Gastrocnemius medialis (tissue), 4 donors: ENCODE measurements around the gene GLB1L2. TPM values are rescaled to one million over a fixed set of nuclear protein-coding genes. Genes with fewer than 3 reads are reported as not detected.
A peak's percentile ranks its signal among the peaks of the same experiment; 100 is the strongest.

Source experiments
- ATAC-seq, 2 donors: fragments of 150-250 bp; one replicate each; pipeline ENCODE4 v1.9.1; 2016
- DNase-seq, 2 donors: peaks; one replicate each; pipeline ENCODE4 v3.0.0-alpha.2; 2019
- H3K27ac ChIP-seq, 4 donors: fragments of 200-600 bp; sonication (generic); 1 replicate in 1 of 4; 2 replicates in 3 of 4; pipeline ENCODE4 v1.5.1; 2016 to 2018; ENCODE audit warnings: mild to moderate bottlenecking in 2 of 4, moderate library complexity in 1 of 4
- H3K27me3 ChIP-seq, 3 donors: fragments of 200-600 bp; sonication (generic) in 2 of 3; 1 replicate in 1 of 3; 2 replicates in 2 of 3; pipeline versions ENCODE4 v1.5.1 to v1.6.0; 2016 to 2019; ENCODE audit warnings: mild to moderate bottlenecking in 1 of 3, moderate library complexity in 1 of 3
- H3K36me3 ChIP-seq, 2 donors: fragments of 200-600 bp; sonication (generic) in 1 of 2; one replicate each; pipeline ENCODE4 v1.5.1; 2017 to 2018
- H3K4me1 ChIP-seq, 2 donors: fragments of 200-600 bp; sonication (generic) in 1 of 2; one replicate each; pipeline ENCODE4 v1.5.1; 2016 to 2017; ENCODE audit warnings: mild to moderate bottlenecking in 2 of 2
- H3K4me3 ChIP-seq, 4 donors: fragments of 200-600 bp; sonication (generic) in 3 of 4; 1 replicate in 1 of 4; 2 replicates in 3 of 4; pipeline ENCODE4 v1.5.1; 2016 to 2019; ENCODE audit warnings: mild to moderate bottlenecking in 2 of 4
- H3K9me3 ChIP-seq, 3 donors: fragments of 200-600 bp; sonication (generic) in 2 of 3; 1 replicate in 1 of 3; 2 replicates in 2 of 3; pipeline ENCODE4 v1.5.1; 2016 to 2019
- POLR2A ChIP-seq, 2 donors: fragments of 450-650 bp; IDR thresholded peaks; one replicate each; pipeline ENCODE4 v1.6.1; 2017; ENCODE audit warnings: antibody characterized with exemption in 2 of 2, mild to moderate bottlenecking in 2 of 2, moderate library complexity in 2 of 2
- in situ Hi-C, 4 donors: fragments of 200-750 bp; cut with MboI; loops; one replicate each; pipeline versions ENCODE4 v1.15.0 to v1.8.0; 2017; ENCODE audit warnings: low sequenced_read_pairs in 4 of 4
- intact Hi-C: fragments of 100-400 bp; cut with DNase I; formaldehyde crosslinking; loops from one replicate; pipeline ENCODE4 v1.15.1; 2023; ENCODE audit warnings: low total_unique reads
- total RNA-seq, 4 donors: library from RNA; depleted of rRNA; stranded (reverse); fragments of >200 nt; gene quantifications; one replicate each; pipeline versions ENCODE4 v1.1.0 to v1.2.3, GENCODE V29; 2016
- TF ChIP-seq, protein P1 (sequence below), 5 experiments: fragments of 450-650 bp in 3 of 5; fragments of 200-600 bp in 2 of 5; sonication (generic) in 2 of 5; IDR thresholded peaks in 4 of 5; conservative IDR thresholded peaks in 1 of 5; 1 replicate in 4 of 5; 2 replicates in 1 of 5; pipeline ENCODE4 v1.5.1; 2016 to 2019; ENCODE audit warnings: antibody characterized with exemption in 5 of 5, mild to moderate bottlenecking in 3 of 5, moderate library complexity in 3 of 5

The GLB1L2 gene
- total RNA-seq, 4 donors from 2014 or later: 0.33 to 2.9 (median 0.76) TPM; not detected in 1

- intact Hi-C loops: no loop called here
- no peaks in the 10 kb centered on the region for H3K9me3 ChIP-seq
- no peak overlapping the region for H3K4me3 ChIP-seq
- TF ChIP-seq, protein P1, sequence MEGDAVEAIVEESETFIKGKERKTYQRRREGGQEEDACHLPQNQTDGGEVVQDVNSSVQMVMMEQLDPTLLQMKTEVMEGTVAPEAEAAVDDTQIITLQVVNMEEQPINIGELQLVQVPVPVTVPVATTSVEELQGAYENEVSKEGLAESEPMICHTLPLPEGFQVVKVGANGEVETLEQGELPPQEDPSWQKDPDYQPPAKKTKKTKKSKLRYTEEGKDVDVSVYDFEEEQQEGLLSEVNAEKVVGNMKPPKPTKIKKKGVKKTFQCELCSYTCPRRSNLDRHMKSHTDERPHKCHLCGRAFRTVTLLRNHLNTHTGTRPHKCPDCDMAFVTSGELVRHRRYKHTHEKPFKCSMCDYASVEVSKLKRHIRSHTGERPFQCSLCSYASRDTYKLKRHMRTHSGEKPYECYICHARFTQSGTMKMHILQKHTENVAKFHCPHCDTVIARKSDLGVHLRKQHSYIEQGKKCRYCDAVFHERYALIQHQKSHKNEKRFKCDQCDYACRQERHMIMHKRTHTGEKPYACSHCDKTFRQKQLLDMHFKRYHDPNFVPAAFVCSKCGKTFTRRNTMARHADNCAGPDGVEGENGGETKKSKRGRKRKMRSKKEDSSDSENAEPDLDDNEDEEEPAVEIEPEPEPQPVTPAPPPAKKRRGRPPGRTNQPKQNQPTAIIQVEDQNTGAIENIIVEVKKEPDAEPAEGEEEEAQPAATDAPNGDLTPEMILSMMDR (IDR thresholded peaks at IDR 0.05 in 4 of 5, conservative IDR thresholded peaks at IDR 0.05 in 1 of 5): no peak
- TF ChIP-seq POLR2A (IDR thresholded peaks at IDR 0.05): no peak
- H3K27me3 ChIP-seq: peaks cover 0 to 6% (median 0%) of the 10 kb centered on the region in 3 donors
- ATAC-seq (no peak), DNase-seq (no peak)
- in situ Hi-C loops: no loop called here
- no peaks in the 10 kb centered on the region for H3K4me1 ChIP-seq
- no peaks in the 10 kb centered on the region for H3K36me3 ChIP-seq
- H3K27ac ChIP-seq: no peak overlapping the region
Measured at GRCh38 chr11:134322553-134322952, 9.2 kb upstream of the GLB1L2 start.

GRCh38 chr11:134328433-134328832 lies 3.4 kb upstream of the GLB1L2 start:
- H3K4me1 ChIP-seq: peaks cover 0 to 13% of the 10 kb centered on the region in 2 donors
- H3K4me3 ChIP-seq: no peak overlapping the region
- intact Hi-C loops (no loop called here), in situ Hi-C loops (no loop called here)
- H3K27me3 ChIP-seq: peaks cover 0 to 4% (median 2%) of the 10 kb centered on the region in 3 donors
- H3K27ac ChIP-seq: no peak overlapping the region
- no peaks in the 10 kb centered on the region for H3K36me3 ChIP-seq
- no peaks in the 10 kb centered on the region for H3K9me3 ChIP-seq
- DNase-seq (no peak), ATAC-seq (no peak)
- no peak for TF ChIP-seq POLR2A (IDR thresholded peaks at IDR 0.05)
- TF ChIP-seq, protein P1 (IDR thresholded peaks at IDR 0.05 in 4 of 5, conservative IDR thresholded peaks at IDR 0.05 in 1 of 5): no peak

DNA sequence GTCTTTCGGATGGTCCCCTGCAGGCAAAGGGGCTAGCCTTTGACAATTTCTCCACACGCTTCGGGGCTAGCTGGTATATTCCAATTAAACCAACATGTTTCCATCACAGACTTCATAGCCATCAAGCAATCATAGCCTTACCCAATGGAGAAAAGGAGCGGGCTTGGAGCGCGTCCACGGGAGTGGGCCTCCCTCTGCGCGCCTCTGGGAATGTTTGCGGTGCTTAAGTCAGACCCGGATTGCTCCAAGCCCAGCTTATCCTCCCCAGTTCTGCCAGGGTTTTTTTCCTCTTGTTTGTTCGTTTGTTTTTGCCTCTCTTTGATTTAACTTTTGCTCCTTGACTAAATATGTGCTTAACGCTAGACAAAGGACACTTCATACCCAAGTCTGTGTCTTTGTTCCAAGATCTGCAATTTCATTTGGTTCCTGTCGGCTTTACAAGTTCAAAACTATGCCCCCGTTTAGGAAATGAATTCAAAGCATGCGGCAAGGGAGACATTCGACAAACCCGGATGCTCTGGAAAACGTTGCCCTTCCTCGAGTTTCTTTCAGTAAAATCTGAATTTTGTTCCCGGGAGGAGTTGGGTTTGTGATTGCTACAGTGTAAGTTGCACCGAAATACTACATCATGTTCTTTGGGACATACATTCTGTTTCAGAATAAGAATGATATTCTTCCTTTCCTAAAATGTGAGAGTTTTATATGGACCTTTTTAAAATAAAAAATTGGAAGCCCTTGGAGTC lies 1.0 kb upstream of the GLB1L2 start:
- intact Hi-C loops (loop anchor here (1.0 to 10.0 kb wide), 3 partner anchors 77 to 296 kb away; partner anchors contain the start of genes ACAD8, NCAPD3, THYN1 and VPS26B), in situ Hi-C loops (no loop called here)
- TF ChIP-seq, protein P1 (IDR thresholded peaks at IDR 0.05 in 4 of 5, conservative IDR thresholded peaks at IDR 0.05 in 1 of 5): no peak
- TF ChIP-seq POLR2A (IDR thresholded peaks at IDR 0.05): no peak
- Histone ChIP-seq H3K4me1 (peaks cover 0 to 13% of the 10 kb centered on the region in 2 donors), H3K4me3 (peak overlapping the region; percentile 41 to 69 (median 48)), H3K9me3 (no peaks in the 10 kb centered on the region), H3K27ac (no peak overlapping the region), H3K36me3 (no peaks in the 10 kb centered on the region), H3K27me3 (peaks cover 0 to 6% (median 2%) of the 10 kb centered on the region in 3 donors)
- no peak for ATAC-seq
- no peak for DNase-seq

- DNase-seq (no peak), ATAC-seq (peak; percentile 28 to 53)
- Histone ChIP-seq H3K36me3 (no peaks in the 10 kb centered on the region), H3K9me3 (no peaks in the 10 kb centered on the region), H3K4me1 (peaks cover 0 to 13% of the 10 kb centered on the region in 2 donors), H3K27ac (no peak overlapping the region), H3K4me3 (peak overlapping the region; percentile 58 to 71 (median 68)), H3K27me3 (peaks cover 0 to 6% (median 2%) of the 10 kb centered on the region in 3 donors)
- in situ Hi-C loops (no loop called here), intact Hi-C loops (loop anchor here (10.0 kb wide), 2 partner anchors 107 to 297 kb away; partner anchors contain the start of genes NCAPD3 and VPS26B)
- TF ChIP-seq, protein P1 (IDR thresholded peaks at IDR 0.05 in 4 of 5, conservative IDR thresholded peaks at IDR 0.05 in 1 of 5): no peak
Measured at GRCh38 chr11:134332189-134332631, 422 bp downstream of the GLB1L2 start.
